Measurements from ENCODE around the gene ERFL. TPM values are rescaled to one million over a fixed set of nuclear protein-coding genes. Genes with fewer than 3 reads are reported as not detected.
A peak's percentile ranks its signal among the peaks of the same experiment; 100 is the strongest.

Gene ERFL
- total RNA-seq, 2 donors from 2014 or later: 0.36 to 1.9 TPM

DNA sequence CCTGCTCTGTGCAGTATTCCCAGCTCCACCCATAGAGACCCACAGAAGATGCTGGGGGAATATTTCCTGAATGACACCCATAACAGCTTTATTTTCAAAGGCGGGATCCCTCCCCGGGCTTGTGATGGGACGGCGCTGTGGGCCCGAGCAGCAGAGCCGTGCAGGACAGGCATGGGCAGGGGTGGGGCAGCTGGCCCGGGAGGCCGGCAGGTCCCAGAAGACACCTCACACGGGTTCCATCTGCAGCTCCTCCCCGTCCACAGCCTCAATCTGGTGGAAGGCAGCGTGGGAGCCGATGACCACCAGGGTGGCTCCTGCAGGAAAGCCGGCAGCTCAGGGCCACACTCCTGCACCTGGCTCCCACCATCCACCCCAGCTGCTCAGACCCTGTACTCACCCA lies 28.4 kb upstream of the ERFL start:
- peaks cover 4% of the 10 kb centered on the region for H3K4me1 ChIP-seq (replicated peaks)
- no peak for DNase-seq (ENCODE audit: low spot score)
- no peak overlapping the region for H3K4me3 ChIP-seq
- no peaks in the 10 kb centered on the region for H3K36me3 ChIP-seq
- H3K9me3 ChIP-seq: no peaks in the 10 kb centered on the region
- WGBS: 84% methylated on average over 13 of the region's 13 CpGs
- intact Hi-C loops (cut with DNase I): loop anchor here (5.0 kb wide), 1 partner anchor 94 kb away; the partner anchor contains the start of gene RPS19
- H3K27me3 ChIP-seq (replicated peaks; ENCODE audit: insufficient read depth): no peaks in the 10 kb centered on the region
- TF ChIP-seq POLR2AphosphoS5 (IDR thresholded peaks at IDR 0.05) (no peak), POLR2A (IDR thresholded peaks at IDR 0.05) (no peak)
- TF ChIP-seq, protein P1, sequence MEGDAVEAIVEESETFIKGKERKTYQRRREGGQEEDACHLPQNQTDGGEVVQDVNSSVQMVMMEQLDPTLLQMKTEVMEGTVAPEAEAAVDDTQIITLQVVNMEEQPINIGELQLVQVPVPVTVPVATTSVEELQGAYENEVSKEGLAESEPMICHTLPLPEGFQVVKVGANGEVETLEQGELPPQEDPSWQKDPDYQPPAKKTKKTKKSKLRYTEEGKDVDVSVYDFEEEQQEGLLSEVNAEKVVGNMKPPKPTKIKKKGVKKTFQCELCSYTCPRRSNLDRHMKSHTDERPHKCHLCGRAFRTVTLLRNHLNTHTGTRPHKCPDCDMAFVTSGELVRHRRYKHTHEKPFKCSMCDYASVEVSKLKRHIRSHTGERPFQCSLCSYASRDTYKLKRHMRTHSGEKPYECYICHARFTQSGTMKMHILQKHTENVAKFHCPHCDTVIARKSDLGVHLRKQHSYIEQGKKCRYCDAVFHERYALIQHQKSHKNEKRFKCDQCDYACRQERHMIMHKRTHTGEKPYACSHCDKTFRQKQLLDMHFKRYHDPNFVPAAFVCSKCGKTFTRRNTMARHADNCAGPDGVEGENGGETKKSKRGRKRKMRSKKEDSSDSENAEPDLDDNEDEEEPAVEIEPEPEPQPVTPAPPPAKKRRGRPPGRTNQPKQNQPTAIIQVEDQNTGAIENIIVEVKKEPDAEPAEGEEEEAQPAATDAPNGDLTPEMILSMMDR (IDR thresholded peaks at IDR 0.05): no peak
- H3K27ac ChIP-seq: no peak overlapping the region

DNA sequence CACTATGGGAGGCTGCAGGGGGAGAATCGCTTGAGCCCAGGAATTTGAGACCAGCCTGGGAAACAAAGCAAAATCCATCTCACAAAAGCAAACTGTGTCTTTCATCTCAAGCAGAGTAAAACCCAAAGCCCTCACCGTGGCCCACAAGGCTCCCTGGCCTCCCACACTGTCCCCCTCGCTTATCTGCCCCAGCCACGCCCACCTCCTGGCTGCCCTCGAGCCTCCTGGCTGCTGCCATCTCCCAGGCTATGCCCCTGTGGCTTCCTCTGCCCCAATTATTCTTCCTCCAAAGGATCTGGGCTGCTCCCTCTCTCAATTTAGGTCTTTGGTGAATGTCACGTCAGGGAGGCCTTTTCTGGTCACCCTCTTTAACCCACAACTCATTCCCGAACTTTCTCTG lies 27.3 kb upstream of the ERFL start:
- Histone ChIP-seq H3K4me3 (no peak overlapping the region), H3K9me3 (no peaks in the 10 kb centered on the region), H3K4me1 (replicated peaks) (peaks cover 4% of the 10 kb centered on the region), H3K36me3 (no peaks in the 10 kb centered on the region), H3K27ac (no peak overlapping the region), H3K27me3 (replicated peaks; ENCODE audit: insufficient read depth) (no peaks in the 10 kb centered on the region)
- 76% methylated on average over 7 of the region's 7 CpGs for WGBS
- intact Hi-C loops (cut with DNase I): loop anchor here (5.0 kb wide), 1 partner anchor 93 kb away; the partner anchor contains the start of gene RPS19
- DNase-seq (ENCODE audit: low spot score): no peak
- no peak for TF ChIP-seq POLR2A (IDR thresholded peaks at IDR 0.05)
- TF ChIP-seq, protein P1 (IDR thresholded peaks at IDR 0.05): no peak
- no peak for TF ChIP-seq POLR2AphosphoS5 (IDR thresholded peaks at IDR 0.05)

DNA sequence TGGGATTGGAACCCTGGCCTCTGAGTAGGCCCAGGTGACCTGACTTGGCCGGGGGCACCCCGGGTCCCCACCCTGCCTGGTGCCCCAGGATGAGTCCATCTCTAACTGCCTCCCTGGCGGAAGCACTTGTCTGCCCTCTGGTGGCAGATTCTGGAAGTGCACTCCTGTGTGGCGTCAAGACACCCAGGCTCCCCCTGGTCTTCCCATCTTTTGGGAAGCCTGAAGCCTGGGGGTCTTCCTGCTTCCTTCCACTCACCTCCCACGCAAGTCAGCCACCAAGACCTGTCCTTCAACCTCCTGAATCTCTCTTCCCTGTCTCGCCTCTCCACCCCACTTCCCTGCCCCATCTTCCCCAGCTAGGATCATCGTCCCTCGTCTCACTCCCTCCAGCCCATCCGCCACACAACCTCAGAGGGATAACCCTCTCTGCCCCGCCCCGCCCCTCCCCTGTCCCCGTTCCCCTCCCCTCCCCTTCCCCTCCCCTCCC lies 23.5 kb upstream of the ERFL start:
- Histone ChIP-seq H3K9me3 (no peaks in the 10 kb centered on the region), H3K4me1 (replicated peaks) (no peaks in the 10 kb centered on the region), H3K27me3 (replicated peaks; ENCODE audit: insufficient read depth) (no peaks in the 10 kb centered on the region), H3K4me3 (no peak overlapping the region), H3K36me3 (no peaks in the 10 kb centered on the region), H3K27ac (no peak overlapping the region)
- intact Hi-C loops (cut with DNase I): no loop called here
- DNase-seq (ENCODE audit: low spot score): peak; percentile 64
- WGBS: 6% methylated on average over 12 of the region's 12 CpGs
- TF ChIP-seq POLR2AphosphoS5 (IDR thresholded peaks at IDR 0.05) (peak; percentile 12), POLR2A (IDR thresholded peaks at IDR 0.05) (no peak)
- TF ChIP-seq, protein P1 (IDR thresholded peaks at IDR 0.05): peak; percentile 88 to 93 (median 92)

DNA sequence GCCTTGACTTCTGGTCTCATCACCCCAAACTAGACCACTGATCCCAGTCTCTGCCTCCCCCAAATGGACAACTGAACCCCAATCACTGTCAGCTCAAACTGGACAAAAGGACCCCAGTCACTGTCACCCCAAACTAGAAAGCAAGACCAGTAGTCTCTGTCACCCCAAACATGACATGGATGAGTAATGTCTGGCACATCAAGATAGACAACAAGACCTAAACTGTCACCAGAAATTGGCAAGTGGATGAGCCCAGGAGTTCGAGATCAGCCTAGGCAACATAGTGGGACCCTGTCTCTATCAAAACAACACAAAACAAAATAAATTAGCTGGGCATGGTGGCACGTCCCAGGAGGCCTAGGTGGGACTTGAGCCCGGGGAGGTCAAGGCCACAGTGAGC lies 18.8 kb upstream of the ERFL start:
- Histone ChIP-seq H3K27ac (no peak overlapping the region), H3K9me3 (no peaks in the 10 kb centered on the region), H3K36me3 (no peaks in the 10 kb centered on the region), H3K27me3 (replicated peaks; ENCODE audit: insufficient read depth) (no peaks in the 10 kb centered on the region), H3K4me3 (no peak overlapping the region), H3K4me1 (replicated peaks) (no peaks in the 10 kb centered on the region)
- WGBS: 92% methylated on average over 3 of the region's 3 CpGs
- DNase-seq (ENCODE audit: low spot score): no peak
- intact Hi-C loops (cut with DNase I): no loop called here
- TF ChIP-seq POLR2AphosphoS5 (IDR thresholded peaks at IDR 0.05) (no peak), POLR2A (IDR thresholded peaks at IDR 0.05) (no peak)
- TF ChIP-seq, protein P1 (IDR thresholded peaks at IDR 0.05): no peak

DNA sequence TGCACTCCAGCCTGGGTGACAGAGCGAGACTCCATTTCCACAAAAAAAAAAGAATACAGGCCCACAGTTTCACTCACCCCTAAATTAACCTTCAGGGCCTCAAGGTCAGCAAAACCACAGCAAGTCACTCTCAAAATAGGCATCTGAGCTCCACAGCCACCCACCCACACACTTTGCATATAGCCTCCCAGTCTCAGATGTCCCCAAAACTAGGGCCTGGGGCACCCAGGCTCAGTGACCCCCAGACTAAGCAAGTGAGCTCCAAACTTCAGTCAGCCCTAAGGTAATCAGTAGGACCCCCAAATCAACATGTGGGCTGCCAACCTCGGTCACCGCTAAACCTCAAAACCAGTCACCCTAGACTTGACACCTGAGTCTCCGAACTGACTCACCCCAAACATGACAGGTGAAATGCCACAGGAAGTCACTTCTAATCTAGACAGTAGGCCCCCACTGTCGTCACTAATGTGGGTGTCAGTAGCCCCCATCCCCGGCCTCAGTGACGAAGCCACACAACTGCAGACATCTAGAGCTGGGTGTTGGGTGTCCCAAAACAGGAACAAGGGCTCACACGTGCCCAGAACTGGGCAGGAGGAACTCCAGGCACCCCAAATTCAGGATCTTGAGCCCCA lies 17.0 kb upstream of the ERFL start:
- Histone ChIP-seq H3K4me1 (replicated peaks) (peaks cover 6% of the 10 kb centered on the region), H3K27me3 (replicated peaks; ENCODE audit: insufficient read depth) (no peaks in the 10 kb centered on the region), H3K36me3 (no peaks in the 10 kb centered on the region), H3K9me3 (no peaks in the 10 kb centered on the region), H3K27ac (no peak overlapping the region), H3K4me3 (no peak overlapping the region)
- intact Hi-C loops (cut with DNase I): no loop called here
- DNase-seq (ENCODE audit: low spot score): peak; percentile 17
- WGBS: 87% methylated on average over 8 of the region's 8 CpGs
- TF ChIP-seq, protein P1 (IDR thresholded peaks at IDR 0.05): no peak
- TF ChIP-seq POLR2AphosphoS5 (IDR thresholded peaks at IDR 0.05): no peak
- no peak for TF ChIP-seq POLR2A (IDR thresholded peaks at IDR 0.05)

Data from prostate gland (tissue), 2 donors.